GM13976 (cell line): Measurements from ENCODE around the gene CYTH2.

Source experiments
- DNase-seq: peaks from one replicate; pipeline ENCODE4 v3.0.0; 2012; ENCODE audit warnings: low spot score
- in situ Hi-C: fragments of 300-500 bp; cut with MboI; formaldehyde crosslinking; loops from one replicate; pipeline ENCODE4 v1.12.0; 2022; ENCODE audit warnings: low sequenced_read_pairs, mixed read lengths, inconsistent platforms; ENCODE audit not compliant: unreplicated experiment
- TF ChIP-seq, protein P1 (sequence below): IDR thresholded peaks from 2 replicates; pipeline ENCODE4 v1.5.1; 2012; ENCODE audit warnings: borderline replicate concordance, mild to moderate bottlenecking; ENCODE audit not compliant: insufficient read depth; ENCODE audit errors: extremely low read depth, missing control alignments, control extremely low read depth

Gene CYTH2

DNA sequence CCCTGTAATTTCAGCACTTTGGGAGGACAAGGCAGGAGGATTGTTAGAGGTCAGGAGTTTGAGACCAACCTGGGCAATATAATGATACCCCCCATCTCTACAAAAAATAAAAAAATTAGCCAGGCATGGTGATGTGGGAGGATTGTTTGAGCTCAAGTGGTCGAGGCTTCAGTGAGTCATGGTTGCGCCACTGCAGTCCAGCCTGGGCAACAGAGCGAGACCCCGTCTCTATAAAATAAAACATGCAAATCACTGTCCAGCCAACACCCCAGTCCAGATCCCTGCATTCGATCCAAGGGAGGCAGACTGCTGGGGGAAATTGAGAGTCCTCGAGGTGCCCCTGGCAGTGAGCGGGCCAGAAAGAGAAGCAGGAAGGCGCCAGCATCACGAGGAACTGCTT is 7.0 kb downstream of the CYTH2 start:
- in situ Hi-C loops, result no loop called here
- TF ChIP-seq, protein P1, sequence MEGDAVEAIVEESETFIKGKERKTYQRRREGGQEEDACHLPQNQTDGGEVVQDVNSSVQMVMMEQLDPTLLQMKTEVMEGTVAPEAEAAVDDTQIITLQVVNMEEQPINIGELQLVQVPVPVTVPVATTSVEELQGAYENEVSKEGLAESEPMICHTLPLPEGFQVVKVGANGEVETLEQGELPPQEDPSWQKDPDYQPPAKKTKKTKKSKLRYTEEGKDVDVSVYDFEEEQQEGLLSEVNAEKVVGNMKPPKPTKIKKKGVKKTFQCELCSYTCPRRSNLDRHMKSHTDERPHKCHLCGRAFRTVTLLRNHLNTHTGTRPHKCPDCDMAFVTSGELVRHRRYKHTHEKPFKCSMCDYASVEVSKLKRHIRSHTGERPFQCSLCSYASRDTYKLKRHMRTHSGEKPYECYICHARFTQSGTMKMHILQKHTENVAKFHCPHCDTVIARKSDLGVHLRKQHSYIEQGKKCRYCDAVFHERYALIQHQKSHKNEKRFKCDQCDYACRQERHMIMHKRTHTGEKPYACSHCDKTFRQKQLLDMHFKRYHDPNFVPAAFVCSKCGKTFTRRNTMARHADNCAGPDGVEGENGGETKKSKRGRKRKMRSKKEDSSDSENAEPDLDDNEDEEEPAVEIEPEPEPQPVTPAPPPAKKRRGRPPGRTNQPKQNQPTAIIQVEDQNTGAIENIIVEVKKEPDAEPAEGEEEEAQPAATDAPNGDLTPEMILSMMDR, result no peak

DNA sequence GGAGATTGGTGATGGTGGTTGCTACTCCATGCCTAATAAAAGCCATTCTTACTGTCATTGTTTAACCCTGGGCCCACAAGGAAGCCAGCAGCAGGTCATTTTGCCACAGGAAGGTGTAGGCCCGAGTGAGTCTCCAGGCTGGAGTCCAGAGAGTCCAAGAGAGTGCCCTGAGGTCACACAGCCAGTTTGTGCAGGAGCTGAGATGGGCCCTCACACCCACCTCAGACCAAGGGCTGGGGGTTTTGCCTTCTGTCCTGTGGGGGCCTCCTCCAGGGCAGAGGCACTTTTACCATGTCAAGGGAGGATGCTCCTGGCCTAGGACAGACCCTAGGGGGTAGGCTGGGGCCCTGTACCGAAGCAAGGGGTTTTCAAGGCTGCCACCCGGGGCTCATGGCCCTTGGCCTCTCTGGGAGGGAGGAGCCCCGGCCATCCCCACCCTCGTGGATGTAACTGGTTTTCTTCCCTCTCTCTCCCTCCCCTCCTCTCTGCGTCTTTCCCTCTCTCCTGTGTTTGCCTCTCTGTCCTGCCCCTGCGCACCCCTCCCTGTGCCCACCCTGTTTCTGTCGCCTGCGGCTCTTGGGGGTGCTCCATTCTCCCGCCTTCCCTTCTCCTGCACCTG is 8.0 kb downstream of the CYTH2 start:
- no peak for DNase-seq
- TF ChIP-seq, protein P1, result no peak
- in situ Hi-C loops, result no loop called here

More for the DNA sequence above, 7.0 kb downstream of the CYTH2 start:
- no peak for DNase-seq

DNA sequence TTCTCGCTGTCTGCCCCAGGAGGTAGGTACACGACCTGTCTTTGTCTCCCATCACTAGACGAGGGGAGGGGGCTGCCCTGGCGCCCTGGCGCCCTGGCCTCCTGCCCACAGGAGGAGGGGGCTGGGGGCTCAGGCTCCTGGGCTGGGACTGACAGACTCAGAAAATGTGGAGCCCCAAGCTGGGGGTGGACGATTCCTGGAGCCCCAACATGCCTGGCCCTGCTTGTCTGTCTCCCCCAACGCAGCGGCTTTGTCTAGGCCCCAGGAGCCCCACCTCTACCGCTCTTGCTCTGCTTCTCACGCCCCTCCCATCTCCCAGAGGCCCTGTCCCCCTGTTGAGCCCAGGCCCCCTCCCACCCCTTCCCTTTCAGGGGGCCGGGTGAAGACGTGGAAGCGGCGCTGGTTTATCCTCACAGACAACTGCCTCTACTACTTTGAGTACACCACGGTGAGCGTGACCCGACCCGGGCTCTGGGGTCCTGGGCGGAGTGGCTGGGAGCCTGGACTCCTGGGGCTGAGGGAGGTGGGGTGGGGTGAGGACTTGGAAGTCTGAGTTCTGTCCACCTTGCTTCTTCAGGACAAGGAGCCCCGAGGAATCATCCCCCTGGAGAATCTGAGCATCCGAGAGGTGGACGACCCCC is 8.6 kb downstream of the CYTH2 start:
- DNase-seq, result no peak
- TF ChIP-seq, protein P1, result no peak
- in situ Hi-C loops, result no loop called here

- TF ChIP-seq, protein P1, result no peak
- DNase-seq, result no peak
- in situ Hi-C loops, result no loop called here
Measured at GRCh38 chr19:48478339-48479256, 9.4 kb downstream of the CYTH2 start.

GRCh38 chr19:48479686-48480085 is 10.5 kb downstream of the CYTH2 start:
- DNase-seq, result no peak
- TF ChIP-seq, protein P1, result no peak
- in situ Hi-C loops, result no loop called here

DNA sequence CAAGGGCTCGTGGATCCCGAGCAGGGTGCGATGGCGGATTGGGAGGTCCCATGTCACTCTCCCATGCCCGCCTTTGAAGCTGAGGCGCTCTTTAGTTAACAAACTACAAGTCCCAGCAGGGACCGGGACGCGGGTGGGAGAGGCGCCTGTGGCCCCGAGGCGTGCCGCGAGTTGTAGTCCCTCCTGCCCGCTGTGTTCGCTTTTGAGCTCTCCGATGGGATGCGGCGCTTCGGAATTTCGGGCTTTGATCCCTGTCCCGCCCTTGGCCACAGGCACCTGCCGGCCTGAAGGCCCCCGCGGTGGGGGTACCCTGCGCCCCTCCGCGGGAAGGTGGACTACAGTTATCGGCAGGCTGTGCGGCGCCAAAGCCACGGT is 11.0 kb downstream of the CYTH2 start:
- DNase-seq, result no peak
- TF ChIP-seq, protein P1, result no peak
- in situ Hi-C loops, result no loop called here
